DOHH2 (cell line): ENCODE measurements around the gene NCKAP1.

Experiments
- CTCF ChIP-seq: fragments of 200-600 bp; sonication (generic); IDR thresholded peaks from one replicate; pipeline ENCODE4 v1.5.1; 2014; ENCODE audit warnings: antibody characterized with exemption, mild to moderate bottlenecking, low read depth, low read length; ENCODE audit not compliant: poor library complexity, severe bottlenecking
- EZH2phosphoT487 ChIP-seq: fragments of 200-600 bp; sonication (generic); IDR thresholded peaks from 2 replicates; pipeline ENCODE4 v1.6.1; 2017; ENCODE audit warnings: borderline replicate concordance, mild to moderate bottlenecking, antibody characterized with exemption, low read length, moderate library complexity, mixed read lengths

GRCh38 chr2:183019718-183020442 is 18.4 kb downstream of the NCKAP1 start:
- no peak for TF ChIP-seq CTCF
- no peak for TF ChIP-seq EZH2phosphoT487
